Activated CD4-positive, alpha-beta T cell treated with anti-CD3 and anti-CD28 coated beads for 48 hours (primary cell): Measurements from ENCODE around the gene ACTR8.

Experiments used
- DNase-seq: peaks from one replicate; pipeline ENCODE4 v3.0.0-alpha.2; 2020

Gene ACTR8

GRCh38 chr3:53833053-53833645 is 48.8 kb downstream of the ACTR8 start:
- DNase-seq = no peak

- no peak for DNase-seq
Observed at GRCh38 chr3:53830944-53831343, 51.0 kb downstream of the ACTR8 start.

GRCh38 chr3:53829605-53830004 is 52.3 kb downstream of the ACTR8 start:
- no peak for DNase-seq

- DNase-seq = no peak
Observed at GRCh38 chr3:53828581-53828980, 53.4 kb downstream of the ACTR8 start.

- no peak for DNase-seq
Observed at GRCh38 chr3:53826048-53826447, 55.9 kb downstream of the ACTR8 start.

- DNase-seq = no peak
Observed at GRCh38 chr3:53824795-53825194, 57.2 kb downstream of the ACTR8 start.

GRCh38 chr3:53823956-53824657 is 57.8 kb downstream of the ACTR8 start:
- DNase-seq = no peak

- no peak for DNase-seq
Observed at GRCh38 chr3:53823026-53823955, 58.7 kb downstream of the ACTR8 start.

GRCh38 chr3:53822331-53822741 is 59.6 kb downstream of the ACTR8 start:
- DNase-seq = no peak

GRCh38 chr3:53821631-53822121 is 60.3 kb downstream of the ACTR8 start:
- no peak for DNase-seq

GRCh38 chr3:53820756-53821580 is 61.0 kb downstream of the ACTR8 start:
- DNase-seq = no peak

- no peak for DNase-seq
Observed at GRCh38 chr3:53820084-53820483, 61.9 kb downstream of the ACTR8 start.

- no peak for DNase-seq
Observed at GRCh38 chr3:53819163-53819868, 62.6 kb downstream of the ACTR8 start.

- no peak for DNase-seq
Observed at GRCh38 chr3:53818221-53819162, 63.5 kb downstream of the ACTR8 start.

- no peak for DNase-seq
Observed at GRCh38 chr3:53817809-53818208, 64.1 kb downstream of the ACTR8 start.

GRCh38 chr3:53817211-53817610 is 64.7 kb downstream of the ACTR8 start:
- no peak for DNase-seq
